ENCODE results near the gene FUT2. TPM values are rescaled to one million over a fixed set of nuclear protein-coding genes. Genes with fewer than 3 reads are reported as not detected.

FUT2 gene
- total RNA-seq, 1 experiment from 2014 or later, result 12.5 TPM

- no peak for ATAC-seq
- Histone ChIP-seq H3K9me2 (ENCODE audit: insufficient read depth) (no peaks in the 10 kb centered on the region), H3K9me3 (ENCODE audit: control insufficient read depth in 1 of 2, insufficient read depth in 1 of 2, low read depth in 1 of 2, low read length in 2 of 2) (no peaks in the 10 kb centered on the region), H4K20me1 (ENCODE audit: insufficient read depth) (no peaks in the 10 kb centered on the region), H3K4me1 (ENCODE audit: control insufficient read depth in 1 of 2, insufficient read depth in 2 of 2, low read length in 2 of 2) (peaks cover 4 to 11% of the 10 kb centered on the region in 2 experiments; a peak in 3 of 4 replicates), H2AFZ (ENCODE audit: low read depth, low read length, poor library complexity, severe bottlenecking) (no peak overlapping the region), H3K27ac (ENCODE audit: low read depth, low read length) (no peak overlapping the region), H3K36me3 (ENCODE audit: control insufficient read depth in 1 of 2, insufficient read depth in 2 of 2, low read length in 2 of 2) (peaks cover 3 to 15% of the 10 kb centered on the region in 2 experiments; a peak in 2 of 4 replicates), H3K4me3 (replicated peaks in 1 of 2; ENCODE audit: low read depth in 1 of 2, low read length in 2 of 2) (no peak overlapping the region), H3K4me2 (ENCODE audit: low read length) (no peak overlapping the region), H3K79me2 (ENCODE audit: insufficient read depth, low read length) (no peaks in the 10 kb centered on the region), H3K9ac (ENCODE audit: low read length) (no peak overlapping the region), H3K27me3 (ENCODE audit: insufficient read depth, low read length) (no peaks in the 10 kb centered on the region)
- no TSS peak for BruUV-seq (replicated peaks)
- TF ChIP-seq SRF (IDR thresholded peaks at IDR 0.05; ENCODE audit: low read depth), result no peak
- TF ChIP-seq MAX (IDR thresholded peaks at IDR 0.05), result no peak
- TF ChIP-seq SP1 (IDR thresholded peaks at IDR 0.05; ENCODE audit: low read depth), result no peak
- no peak for TF ChIP-seq TCF7L2 (IDR thresholded peaks at IDR 0.05; ENCODE audit: borderline replicate concordance, extremely low read depth, insufficient read depth, insufficient read length)
- no peak for TF ChIP-seq ZBTB33 (IDR thresholded peaks at IDR 0.05; ENCODE audit: extremely low read depth, insufficient replicate concordance, low read length)
- TF ChIP-seq ATF3 (IDR thresholded peaks at IDR 0.05), result no peak
- TF ChIP-seq REST (IDR thresholded peaks at IDR 0.05; ENCODE audit: low read depth), result no peak
- TF ChIP-seq RAD21 (IDR thresholded peaks at IDR 0.05; ENCODE audit: low read depth), result no peak
- TF ChIP-seq POLR2AphosphoS5 (IDR thresholded peaks at IDR 0.05; ENCODE audit: low read depth, low read length), result no peak
- TF ChIP-seq ZNF274 (IDR thresholded peaks at IDR 0.05; ENCODE audit: low read depth, low read length), result no peak
- TF ChIP-seq POLR2A (IDR thresholded peaks at IDR 0.05; ENCODE audit: borderline replicate concordance, extremely low read depth, insufficient read depth, insufficient read length), result no peak
- TF ChIP-seq CEBPB (IDR thresholded peaks at IDR 0.05; ENCODE audit: low read depth), result no peak
- TF ChIP-seq ZFX (IDR thresholded peaks at IDR 0.05), result no peak
- TF ChIP-seq CBX3 (IDR thresholded peaks at IDR 0.05; ENCODE audit: low read depth), result no peak
- TF ChIP-seq EZH2phosphoT487 (IDR thresholded peaks at IDR 0.05; ENCODE audit: borderline replicate concordance), result no peak
- no peak for DNase-seq (ENCODE audit: low read depth, low spot score)
- ChIA-PET CTCF (no interaction called here), RAD21 (ENCODE audit: low non-redundant PET in 1 of 2, low total read pairs in 2 of 2, uncharacterized antibody in 2 of 2, unreplicated experiment in 2 of 2) (no interaction called here), POLR2A (interaction anchor here (0.7 to 0.8 kb wide), 2 partner anchors 10 to 16 kb away, joined by 3 read pairs; partner anchors contain the start of gene FUT2)
- intact Hi-C loops (cut with micrococcal nuclease), result no loop called here
Observed at GRCh38 chr19:48705431-48705830, 9.7 kb downstream of the FUT2 start.

All from HCT116 (cell line).